ENCODE results near the gene HLTF.
A peak's percentile ranks its signal among the peaks of the same experiment; 100 is the strongest.
"Not testable (repeated sequence)": the region's sequence is repeated elsewhere in the genome, so short reads cannot be mapped to it uniquely, and the experiment has no call there.

HLTF gene

GRCh38 chr3:149001727-149002126 lies 84.6 kb downstream of the HLTF start:
- Mint-ChIP-seq H3K27me3 (no peaks in the 10 kb centered on the region), H3K9me3 (no peaks in the 10 kb centered on the region), H3K4me3 (no peak overlapping the region), H3K36me3 (ENCODE audit: low read depth) (peaks cover 67% of the 10 kb centered on the region), H3K27ac (no peak overlapping the region), H3K4me1 (ENCODE audit: low read depth) (peaks cover 24% of the 10 kb centered on the region)
- intact Hi-C loops (cut with micrococcal nuclease) = no loop called here

- H3K4me3 Mint-ChIP-seq = no peak overlapping the region
- H3K27ac Mint-ChIP-seq = no peak overlapping the region
- H3K36me3 Mint-ChIP-seq (ENCODE audit: low read depth) = peaks cover 69% of the 10 kb centered on the region
- intact Hi-C loops (cut with micrococcal nuclease) = no loop called here
- H3K4me1 Mint-ChIP-seq (ENCODE audit: low read depth) = peaks cover 30% of the 10 kb centered on the region
- no peaks in the 10 kb centered on the region for H3K9me3 Mint-ChIP-seq
- H3K27me3 Mint-ChIP-seq = no peaks in the 10 kb centered on the region
Measured at GRCh38 chr3:149000206-149000745, 86.1 kb downstream of the HLTF start.

- Mint-ChIP-seq H3K27ac (no peak overlapping the region), H3K4me1 (ENCODE audit: low read depth) (peaks cover 30% of the 10 kb centered on the region), H3K9me3 (no peaks in the 10 kb centered on the region), H3K36me3 (ENCODE audit: low read depth) (peaks cover 72% of the 10 kb centered on the region), H3K4me3 (no peak overlapping the region), H3K27me3 (no peaks in the 10 kb centered on the region)
- intact Hi-C loops (cut with micrococcal nuclease) = loop anchor here (10.0 kb wide), 1 partner anchor 85 kb away; the partner anchor contains the start of gene HLTF
Measured at GRCh38 chr3:148999806-149000205, 86.5 kb downstream of the HLTF start.

- Mint-ChIP-seq H3K36me3 (ENCODE audit: low read depth) (peaks cover 72% of the 10 kb centered on the region), H3K9me3 (no peaks in the 10 kb centered on the region), H3K27me3 (no peaks in the 10 kb centered on the region), H3K27ac (no peak overlapping the region), H3K4me1 (ENCODE audit: low read depth) (peaks cover 34% of the 10 kb centered on the region), H3K4me3 (no peak overlapping the region)
- intact Hi-C loops (cut with micrococcal nuclease) = loop anchor here (10.0 kb wide), 1 partner anchor 86 kb away; the partner anchor contains the start of gene HLTF
Measured at GRCh38 chr3:148998715-148999423, 87.5 kb downstream of the HLTF start.

GRCh38 chr3:148998297-148998696 lies 88.0 kb downstream of the HLTF start:
- Mint-ChIP-seq H3K27me3 (no peaks in the 10 kb centered on the region), H3K36me3 (ENCODE audit: low read depth) (peaks cover 67% of the 10 kb centered on the region), H3K27ac (no peak overlapping the region), H3K4me1 (ENCODE audit: low read depth) (peaks cover 40% of the 10 kb centered on the region), H3K4me3 (no peak overlapping the region), H3K9me3 (no peaks in the 10 kb centered on the region)
- intact Hi-C loops (cut with micrococcal nuclease) = loop anchor here (10.0 kb wide), 1 partner anchor 87 kb away; the partner anchor contains the start of gene HLTF

- intact Hi-C loops (cut with micrococcal nuclease) = loop anchor here (10.0 kb wide), 1 partner anchor 87 kb away; the partner anchor contains the start of gene HLTF
- Mint-ChIP-seq H3K9me3 (no peaks in the 10 kb centered on the region), H3K27me3 (no peaks in the 10 kb centered on the region), H3K4me3 (no peak overlapping the region), H3K27ac (no peak overlapping the region), H3K4me1 (ENCODE audit: low read depth) (peaks cover 47% of the 10 kb centered on the region), H3K36me3 (ENCODE audit: low read depth) (peaks cover 66% of the 10 kb centered on the region)
Measured at GRCh38 chr3:148997623-148998022, 88.7 kb downstream of the HLTF start.

GRCh38 chr3:148992635-148993255 lies 93.6 kb downstream of the HLTF start:
- Mint-ChIP-seq H3K4me1 (ENCODE audit: low read depth) (peaks cover 30% of the 10 kb centered on the region), H3K4me3 (peak overlapping the region; percentile 97), H3K36me3 (ENCODE audit: low read depth) (peaks cover 47% of the 10 kb centered on the region), H3K9me3 (no peaks in the 10 kb centered on the region), H3K27me3 (no peaks in the 10 kb centered on the region), H3K27ac (peak overlapping the region; percentile 90)
- intact Hi-C loops (cut with micrococcal nuclease) = loop anchor here (10.0 kb wide), 1 partner anchor 92 kb away; the partner anchor contains the start of gene HLTF

- H3K27me3 Mint-ChIP-seq = no peaks in the 10 kb centered on the region
- intact Hi-C loops (cut with micrococcal nuclease) = loop anchor here (10.0 kb wide), 1 partner anchor 93 kb away; the partner anchor contains the start of gene HLTF
- H3K4me3 Mint-ChIP-seq = peak overlapping the region; percentile 97
- peaks cover 41% of the 10 kb centered on the region for H3K36me3 Mint-ChIP-seq (ENCODE audit: low read depth)
- H3K4me1 Mint-ChIP-seq (ENCODE audit: low read depth) = peaks cover 30% of the 10 kb centered on the region
- H3K9me3 Mint-ChIP-seq = no peaks in the 10 kb centered on the region
- peak overlapping the region; percentile 90 for H3K27ac Mint-ChIP-seq
Measured at GRCh38 chr3:148992027-148992634, 94.2 kb downstream of the HLTF start.

- Mint-ChIP-seq H3K4me3 (peak within 1 kb of the TSS; percentile 97), H3K9me3 (no peaks in the 10 kb centered on the region), H3K27me3 (no peaks in the 10 kb centered on the region), H3K27ac (peak within 1 kb of the TSS; percentile 90), H3K36me3 (ENCODE audit: low read depth) (peaks cover 34% of the 10 kb centered on the region), H3K4me1 (ENCODE audit: low read depth) (peaks cover 24% of the 10 kb centered on the region)
- intact Hi-C loops (cut with micrococcal nuclease) = loop anchor here (10.0 kb wide), 1 partner anchor 93 kb away; the partner anchor contains the start of gene HLTF
Measured at GRCh38 chr3:148991219-148992026, 94.9 kb downstream of the HLTF start, which contains the start of gene GYG1. GYG1 (plus strand) TSS chr3:148991540; CDS start chr3:148991641, 101 bp downstream.

- Mint-ChIP-seq H3K4me1 (ENCODE audit: low read depth) (peaks cover 21% of the 10 kb centered on the region), H3K9me3 (no peaks in the 10 kb centered on the region), H3K27ac (peak overlapping the region; percentile 90), H3K27me3 (peaks cover 5% of the 10 kb centered on the region), H3K4me3 (no peak overlapping the region), H3K36me3 (ENCODE audit: low read depth) (peaks cover 22% of the 10 kb centered on the region)
- intact Hi-C loops (cut with micrococcal nuclease) = loop anchor here (10.0 kb wide), 1 partner anchor 95 kb away; the partner anchor contains the start of gene HLTF
Measured at GRCh38 chr3:148990236-148990635, 96.1 kb downstream of the HLTF start.

- H3K9me3 Mint-ChIP-seq; H3K4me1 Mint-ChIP-seq (ENCODE audit: low read depth); H3K27ac Mint-ChIP-seq; H3K27me3 Mint-ChIP-seq; H3K36me3 Mint-ChIP-seq (ENCODE audit: low read depth); H3K4me3 Mint-ChIP-seq; intact Hi-C loops (cut with micrococcal nuclease): not testable (repeated sequence)
Measured at GRCh38 chr3:148987551-148987950, 98.8 kb downstream of the HLTF start.

GRCh38 chr3:148981273-148981672 lies 105.1 kb downstream of the HLTF start:
- Mint-ChIP-seq H3K4me3 (no peak overlapping the region), H3K27me3 (peaks cover 5% of the 10 kb centered on the region), H3K27ac (no peak overlapping the region), H3K36me3 (ENCODE audit: low read depth) (no peaks in the 10 kb centered on the region), H3K4me1 (ENCODE audit: low read depth) (no peaks in the 10 kb centered on the region), H3K9me3 (peaks cover 10% of the 10 kb centered on the region)
- intact Hi-C loops (cut with micrococcal nuclease) = no loop called here

Measured in dendritic cell treated with granulocyte-macrophage colony-stimulating factor and Interleukin-4, amounts not matched to agents 40 ng/mL and 50 ng/mL, for 4 days (primary cell).